Measurements from ENCODE around the gene RNF213.

- TF ChIP-seq GATA2 (IDR thresholded peaks at IDR 0.05; ENCODE audit: low read depth, low read length): no peak
- no peak for TF ChIP-seq GATA3 (IDR thresholded peaks at IDR 0.05; ENCODE audit: low read depth, low read length)
These were observed 153.3 kb downstream of the RNF213 start for GRCh38 chr17:80413771-80414507.
